ENCODE data around the gene SLC25A12.

SLC25A12 gene

DNA sequence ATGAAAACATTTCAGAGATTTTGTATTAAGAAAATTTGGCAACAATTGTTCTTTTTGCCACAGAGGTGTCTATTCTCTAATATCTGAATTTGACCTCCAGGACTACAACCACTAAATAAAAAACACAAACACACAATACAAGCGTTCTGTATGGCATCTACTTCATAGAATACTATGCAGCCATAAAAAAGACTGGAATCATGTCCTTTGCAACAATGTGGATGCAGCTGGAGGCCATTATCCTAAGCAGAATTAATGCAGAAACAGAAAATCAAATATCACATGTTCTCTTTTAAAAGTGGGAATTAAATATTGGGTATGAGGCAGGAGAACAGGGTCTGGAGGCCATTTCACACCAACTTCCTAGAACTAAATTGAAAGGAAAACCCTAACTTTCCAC lies 19.5 kb downstream of the SLC25A12 start:
- no peak for ATAC-seq
- H3K4me3 Mint-ChIP-seq, result no peak overlapping the region
- DNase-seq, result no peak
- peaks cover 20% of the 10 kb centered on the region for H3K4me1 Mint-ChIP-seq
- no peaks in the 10 kb centered on the region for H3K27me3 Mint-ChIP-seq
- H3K9me3 Mint-ChIP-seq, result peaks cover 4% of the 10 kb centered on the region
- no peak overlapping the region for H3K27ac Mint-ChIP-seq
- peaks cover 32% of the 10 kb centered on the region for H3K36me3 Mint-ChIP-seq (ENCODE audit: low read depth)

DNA sequence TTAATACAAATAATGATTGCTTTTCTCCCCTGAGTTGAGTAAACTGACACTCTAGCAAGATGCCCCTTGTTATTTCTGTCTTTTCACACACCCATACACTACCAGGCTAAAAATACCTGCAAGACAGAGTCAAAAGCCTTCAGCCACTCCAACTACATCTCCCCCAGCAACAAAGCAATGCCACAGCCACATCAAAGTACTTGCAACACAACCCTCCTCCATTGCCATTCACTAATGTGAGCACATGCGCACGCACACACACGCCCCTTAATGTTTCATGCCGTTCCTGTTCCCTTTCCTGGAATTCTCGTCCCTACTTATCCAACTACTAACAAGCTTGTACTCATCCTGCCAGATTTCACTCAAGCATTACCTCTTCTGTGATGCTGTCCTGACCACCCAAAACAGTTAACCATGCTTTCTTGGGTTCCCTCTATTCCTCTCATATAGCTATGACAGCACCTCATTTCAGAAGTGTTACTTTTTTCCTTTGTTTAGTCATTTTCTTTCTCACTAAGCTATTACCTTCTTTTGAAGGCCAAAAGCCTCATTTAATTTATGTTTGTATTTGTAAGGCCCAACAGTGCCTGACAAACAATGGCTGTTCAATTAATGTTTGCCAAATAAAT lies 29.6 kb downstream of the SLC25A12 start:
- H3K4me1 Mint-ChIP-seq, result peaks cover 5% of the 10 kb centered on the region
- no peak overlapping the region for H3K4me3 Mint-ChIP-seq
- H3K27me3 Mint-ChIP-seq, result no peaks in the 10 kb centered on the region
- H3K9me3 Mint-ChIP-seq, result no peaks in the 10 kb centered on the region
- no peak overlapping the region for H3K27ac Mint-ChIP-seq
- ATAC-seq (no peak), DNase-seq (no peak)
- peaks cover 17% of the 10 kb centered on the region for H3K36me3 Mint-ChIP-seq (ENCODE audit: low read depth)

DNA sequence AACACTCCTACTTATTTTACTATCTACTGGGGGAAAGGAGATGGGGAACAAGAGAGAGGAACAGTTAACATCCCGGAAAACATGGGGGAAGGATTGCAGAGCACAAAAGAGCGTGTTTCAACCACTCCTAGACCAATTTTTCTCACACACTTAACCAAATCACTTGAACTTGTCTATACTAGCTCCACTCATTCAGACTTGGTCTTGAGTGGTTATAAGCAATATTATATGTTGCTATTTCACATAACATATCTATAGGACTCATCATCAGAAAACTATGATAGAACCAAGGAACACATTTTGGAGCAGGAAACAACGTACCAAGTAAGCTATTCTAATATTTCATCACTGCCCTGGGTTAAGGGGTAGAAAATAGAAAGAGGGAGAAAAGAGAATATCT lies 31.5 kb downstream of the SLC25A12 start:
- Mint-ChIP-seq H3K4me3 (no peak overlapping the region), H3K9me3 (no peaks in the 10 kb centered on the region), H3K4me1 (peaks cover 5% of the 10 kb centered on the region), H3K27me3 (no peaks in the 10 kb centered on the region), H3K36me3 (ENCODE audit: low read depth) (peaks cover 9% of the 10 kb centered on the region), H3K27ac (no peak overlapping the region)
- DNase-seq (no peak), ATAC-seq (no peak)

DNA sequence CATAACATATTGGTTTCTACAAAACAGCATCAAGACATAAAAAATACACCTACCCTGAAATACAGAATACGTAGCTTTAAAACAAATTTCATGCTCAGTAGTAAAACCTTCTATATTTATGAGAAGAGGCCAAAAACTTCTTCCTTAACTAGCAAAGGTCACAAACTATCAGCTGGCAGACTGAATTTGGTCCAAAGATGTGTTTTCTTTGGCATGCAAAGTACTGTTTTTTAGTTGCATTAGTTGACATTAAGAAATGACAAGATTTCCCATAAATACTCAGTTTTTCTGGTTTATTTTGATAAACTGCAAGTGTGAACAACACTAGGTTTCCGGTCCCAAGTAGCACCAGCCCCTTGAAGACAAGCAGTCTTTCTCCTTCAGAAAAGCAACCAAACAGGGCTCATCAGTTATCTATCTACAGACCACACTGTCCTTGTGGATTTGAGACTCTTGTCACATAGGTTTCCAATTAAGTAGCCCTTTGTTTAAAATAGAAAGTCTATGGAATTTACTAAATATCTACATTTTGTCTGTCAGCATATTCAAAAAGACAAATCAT lies 35.6 kb downstream of the SLC25A12 start:
- Mint-ChIP-seq H3K9me3 (no peaks in the 10 kb centered on the region), H3K27me3 (no peaks in the 10 kb centered on the region), H3K27ac (no peak overlapping the region), H3K4me1 (no peaks in the 10 kb centered on the region), H3K4me3 (no peak overlapping the region), H3K36me3 (ENCODE audit: low read depth) (peaks cover 20% of the 10 kb centered on the region)
- DNase-seq (no peak), ATAC-seq (no peak)

DNA sequence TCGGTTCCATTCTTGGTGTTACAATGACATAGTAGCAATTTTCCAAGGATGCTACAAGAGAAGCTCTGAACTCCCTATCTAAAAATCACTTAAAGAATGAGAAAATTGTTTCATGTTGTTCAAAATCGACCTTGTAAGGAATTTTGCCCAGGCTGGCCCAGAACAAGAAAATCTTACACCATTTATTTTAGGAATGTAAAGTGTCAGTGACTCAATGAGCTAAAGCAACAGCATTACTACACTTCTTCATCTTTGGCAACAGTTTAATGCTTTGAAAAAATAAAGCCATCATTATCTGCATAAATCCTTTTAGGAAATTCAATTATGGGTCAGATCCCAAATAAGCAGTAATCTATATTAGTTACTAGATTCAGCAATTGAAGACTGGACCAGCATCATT lies 38.6 kb downstream of the SLC25A12 start:
- DNase-seq (no peak), ATAC-seq (no peak)
- Mint-ChIP-seq H3K4me3 (no peak overlapping the region), H3K27ac (no peak overlapping the region), H3K9me3 (no peaks in the 10 kb centered on the region), H3K36me3 (ENCODE audit: low read depth) (peaks cover 26% of the 10 kb centered on the region), H3K4me1 (no peaks in the 10 kb centered on the region), H3K27me3 (no peaks in the 10 kb centered on the region)

DNA sequence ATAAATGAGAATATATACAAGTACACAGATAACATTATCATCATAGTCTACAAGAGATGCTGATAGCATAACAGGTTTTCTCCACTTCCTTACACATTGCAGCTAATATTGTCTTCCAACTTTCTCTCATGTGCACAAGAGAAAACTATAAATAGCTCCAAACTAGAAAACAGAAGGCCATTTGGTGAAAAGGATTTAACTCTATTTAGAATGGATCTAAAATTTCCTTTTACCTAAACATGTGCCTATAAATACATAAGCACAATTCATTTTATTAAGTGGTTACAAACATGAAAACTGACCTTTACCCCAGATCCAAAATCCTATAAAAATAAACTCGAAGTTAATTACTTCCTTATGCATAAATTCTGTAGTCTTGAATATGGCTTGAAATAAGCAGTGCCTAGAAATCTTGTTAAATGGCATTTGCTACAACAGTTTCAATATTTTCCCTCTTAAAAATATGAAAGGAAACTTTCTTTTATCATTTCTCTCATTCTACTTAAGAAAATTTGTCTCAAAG lies 41.6 kb downstream of the SLC25A12 start:
- no peak overlapping the region for H3K27ac Mint-ChIP-seq
- ATAC-seq (no peak), DNase-seq (no peak)
- H3K27me3 Mint-ChIP-seq, result no peaks in the 10 kb centered on the region
- H3K4me3 Mint-ChIP-seq, result no peak overlapping the region
- no peaks in the 10 kb centered on the region for H3K9me3 Mint-ChIP-seq
- H3K36me3 Mint-ChIP-seq (ENCODE audit: low read depth), result peaks cover 27% of the 10 kb centered on the region
- no peaks in the 10 kb centered on the region for H3K4me1 Mint-ChIP-seq

DNA sequence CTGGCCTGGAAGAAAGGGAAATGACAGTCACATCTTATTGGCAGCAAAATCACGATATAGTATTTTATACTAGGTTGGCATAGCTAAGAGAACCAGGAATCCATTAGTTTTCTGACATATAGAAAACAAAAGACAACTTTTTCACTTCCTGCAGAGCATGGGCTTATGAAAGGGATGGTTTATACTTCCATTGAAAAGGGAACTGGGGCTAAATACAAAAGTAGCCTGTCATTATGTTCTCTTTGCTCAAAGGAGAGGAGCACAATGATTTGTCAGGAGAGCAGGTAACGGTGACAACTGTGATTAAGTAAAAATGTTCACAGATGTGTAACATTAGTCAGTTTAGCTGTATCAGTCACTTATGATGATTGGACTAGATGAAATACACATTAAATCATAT lies 46.4 kb downstream of the SLC25A12 start:
- no peak for ATAC-seq
- H3K27ac Mint-ChIP-seq, result no peak overlapping the region

DNA sequence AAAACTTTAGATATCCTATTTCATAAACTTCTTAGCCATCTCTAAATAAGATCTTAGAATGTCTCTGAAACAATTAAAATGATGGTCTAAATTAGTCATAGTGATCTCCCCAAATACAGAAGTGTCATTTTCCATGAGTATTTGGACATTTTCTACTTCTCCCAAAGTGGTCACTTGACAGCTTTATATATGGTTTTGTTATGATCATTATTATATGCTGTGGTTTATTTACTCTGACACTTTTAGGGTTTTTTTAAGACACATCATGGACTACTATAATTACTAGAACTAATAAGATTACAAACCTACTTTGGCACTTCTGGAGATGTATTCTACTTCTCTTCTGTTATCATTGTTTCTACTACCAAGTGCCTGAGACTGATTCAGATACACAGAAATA lies 47.1 kb downstream of the SLC25A12 start:
- H3K9me3 Mint-ChIP-seq, result no peaks in the 10 kb centered on the region
- H3K36me3 Mint-ChIP-seq (ENCODE audit: low read depth), result peaks cover 19% of the 10 kb centered on the region
- H3K4me1 Mint-ChIP-seq, result no peaks in the 10 kb centered on the region
- no peak for DNase-seq
- no peak overlapping the region for H3K4me3 Mint-ChIP-seq
- H3K27ac Mint-ChIP-seq, result no peak overlapping the region
- H3K27me3 Mint-ChIP-seq, result no peaks in the 10 kb centered on the region
- no peak for ATAC-seq

More for the DNA sequence above, 46.4 kb downstream of the SLC25A12 start:
- Mint-ChIP-seq H3K4me1 (no peaks in the 10 kb centered on the region), H3K36me3 (ENCODE audit: low read depth) (peaks cover 20% of the 10 kb centered on the region), H3K9me3 (no peaks in the 10 kb centered on the region), H3K27me3 (no peaks in the 10 kb centered on the region), H3K4me3 (no peak overlapping the region)
- no peak for DNase-seq

DNA sequence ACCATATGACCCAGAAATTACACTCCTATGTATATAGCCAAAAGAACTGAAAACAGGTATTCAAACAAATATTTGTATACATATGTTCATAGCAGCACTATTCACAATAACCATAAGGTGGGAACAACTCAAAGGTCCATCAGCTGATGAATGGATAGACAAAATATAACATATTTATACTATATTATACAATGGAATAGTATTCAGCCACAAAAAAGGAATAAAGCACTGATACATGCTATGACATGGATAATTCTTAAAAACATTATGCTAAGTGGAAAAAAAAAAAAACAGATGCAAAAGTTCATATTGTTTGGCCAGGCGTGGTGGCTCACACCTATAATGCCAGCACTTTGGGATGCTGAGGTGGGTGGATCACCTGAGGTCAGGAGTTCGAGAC lies 52.0 kb downstream of the SLC25A12 start:
- no peak overlapping the region for H3K4me3 Mint-ChIP-seq

DNA sequence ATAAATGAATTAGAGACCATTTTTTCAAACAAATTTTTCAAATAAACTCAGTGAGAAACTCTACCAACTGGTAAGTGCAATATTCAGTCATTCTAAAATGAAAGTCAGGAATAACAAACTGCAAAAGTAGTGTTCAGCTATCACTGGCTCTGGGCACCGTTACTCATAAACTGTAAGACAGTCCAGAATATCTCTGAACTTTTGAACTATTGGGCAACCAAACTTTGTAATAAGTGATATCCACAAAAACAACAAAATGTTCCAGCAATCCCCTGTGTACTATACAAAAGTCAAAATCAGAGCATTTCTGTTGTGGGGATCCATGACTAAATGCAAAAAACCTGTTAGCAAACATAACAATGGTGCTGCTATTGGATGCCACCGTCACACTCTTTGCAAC lies 56.3 kb downstream of the SLC25A12 start:
- ATAC-seq, result no peak

More for the DNA sequence above, 52.0 kb downstream of the SLC25A12 start:
- H3K27me3 Mint-ChIP-seq, result no peaks in the 10 kb centered on the region
- no peaks in the 10 kb centered on the region for H3K9me3 Mint-ChIP-seq
- H3K27ac Mint-ChIP-seq, result no peak overlapping the region
- DNase-seq, result no peak
- ATAC-seq, result no peak
- H3K4me1 Mint-ChIP-seq, result no peaks in the 10 kb centered on the region
- H3K36me3 Mint-ChIP-seq (ENCODE audit: low read depth), result peaks cover 37% of the 10 kb centered on the region

DNA sequence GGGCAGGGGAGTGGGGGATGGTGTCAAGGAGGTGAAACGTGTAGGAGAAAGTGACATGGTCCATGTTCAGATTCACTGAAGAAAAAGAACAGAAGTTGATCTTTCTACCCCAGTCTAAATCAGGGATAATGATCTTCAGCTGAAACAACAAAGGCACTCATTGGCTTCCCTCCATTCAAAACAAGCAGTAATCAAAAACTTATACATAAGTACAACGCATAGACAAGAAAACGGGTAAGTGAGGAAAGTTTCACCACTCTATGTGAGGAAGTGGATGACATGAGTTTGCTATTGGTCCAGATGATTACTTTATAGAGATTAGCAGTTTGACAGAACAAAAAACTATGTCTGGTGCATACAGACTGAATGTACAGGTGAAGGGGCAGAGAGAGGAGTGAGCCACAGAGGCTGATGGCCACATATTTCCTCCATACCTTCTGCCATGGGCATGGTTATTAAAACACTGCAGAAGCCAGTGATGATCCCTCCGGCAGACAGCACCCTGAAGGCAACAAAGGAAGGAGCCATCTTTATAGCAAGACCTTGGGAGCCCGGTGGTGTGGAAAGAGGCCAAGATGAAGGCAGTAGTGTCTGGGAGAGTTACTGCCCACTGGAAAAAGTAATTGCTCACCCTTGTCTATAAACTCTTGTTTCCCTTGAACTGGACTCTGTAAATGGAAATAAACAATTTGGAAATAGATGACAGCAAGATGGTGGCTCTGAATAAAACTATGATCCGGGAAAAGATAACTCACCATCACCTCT lies 57.7 kb downstream of the SLC25A12 start:
- ATAC-seq, result no peak
- H3K4me3 Mint-ChIP-seq, result no peak overlapping the region
- no peaks in the 10 kb centered on the region for H3K4me1 Mint-ChIP-seq
- no peak for DNase-seq
- H3K36me3 Mint-ChIP-seq (ENCODE audit: low read depth), result peaks cover 66% of the 10 kb centered on the region
- peak overlapping the region; percentile 12 for H3K27ac Mint-ChIP-seq
- H3K9me3 Mint-ChIP-seq, result peaks cover 5% of the 10 kb centered on the region
- no peaks in the 10 kb centered on the region for H3K27me3 Mint-ChIP-seq

More for the DNA sequence above, 56.3 kb downstream of the SLC25A12 start:
- Mint-ChIP-seq H3K4me1 (no peaks in the 10 kb centered on the region), H3K27me3 (no peaks in the 10 kb centered on the region), H3K9me3 (no peaks in the 10 kb centered on the region), H3K27ac (no peak overlapping the region), H3K4me3 (no peak overlapping the region), H3K36me3 (ENCODE audit: low read depth) (peaks cover 62% of the 10 kb centered on the region)
- DNase-seq, result no peak

DNA sequence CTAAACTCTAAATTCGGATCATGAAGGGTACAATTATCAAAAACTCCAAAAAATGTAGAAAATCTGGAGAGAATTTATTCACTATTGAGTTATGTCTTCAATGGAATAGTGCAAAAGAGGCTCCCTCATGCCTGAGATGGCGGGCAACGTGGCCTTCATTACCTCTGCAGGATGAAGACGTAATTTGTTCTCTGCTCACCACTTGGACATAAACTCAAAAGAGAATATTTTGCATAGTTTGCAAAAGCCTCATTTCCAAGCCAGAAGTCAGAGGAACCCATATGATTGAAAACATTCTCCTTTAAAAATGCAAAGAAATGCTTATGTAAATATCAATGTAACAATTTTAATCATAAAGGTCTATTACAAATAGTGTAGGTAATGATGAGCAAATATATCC lies 58.7 kb downstream of the SLC25A12 start:
- DNase-seq, result no peak
- H3K9me3 Mint-ChIP-seq, result peaks cover 9% of the 10 kb centered on the region
- H3K36me3 Mint-ChIP-seq (ENCODE audit: low read depth), result peaks cover 67% of the 10 kb centered on the region
- H3K4me1 Mint-ChIP-seq, result no peaks in the 10 kb centered on the region
- ATAC-seq, result no peak
- H3K27me3 Mint-ChIP-seq, result no peaks in the 10 kb centered on the region
- no peak overlapping the region for H3K27ac Mint-ChIP-seq
- H3K4me3 Mint-ChIP-seq, result no peak overlapping the region

DNA sequence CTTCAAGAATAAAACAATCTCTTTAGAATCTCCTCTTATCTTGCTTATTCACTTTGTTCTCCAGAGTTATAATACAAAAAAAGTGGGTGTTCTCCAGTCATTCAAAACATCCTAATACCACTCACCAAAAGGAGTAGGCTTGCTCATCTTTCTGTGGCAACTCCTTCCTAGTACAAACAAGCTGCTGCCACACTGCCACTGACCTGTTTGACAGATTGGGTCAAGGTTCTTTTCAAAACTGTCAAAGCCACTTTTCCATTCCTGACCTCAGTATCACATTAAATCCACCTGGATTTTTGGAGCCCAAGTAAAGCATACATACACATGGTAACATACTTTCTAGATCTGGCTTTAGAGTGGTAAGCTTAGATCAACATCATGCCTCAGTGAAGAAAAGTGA lies 59.8 kb downstream of the SLC25A12 start:
- Mint-ChIP-seq H3K4me3 (no peak overlapping the region), H3K4me1 (no peaks in the 10 kb centered on the region), H3K27me3 (no peaks in the 10 kb centered on the region), H3K9me3 (peaks cover 9% of the 10 kb centered on the region), H3K27ac (no peak overlapping the region), H3K36me3 (ENCODE audit: low read depth) (peaks cover 74% of the 10 kb centered on the region)
- ATAC-seq, result no peak
- DNase-seq, result no peak

DNA sequence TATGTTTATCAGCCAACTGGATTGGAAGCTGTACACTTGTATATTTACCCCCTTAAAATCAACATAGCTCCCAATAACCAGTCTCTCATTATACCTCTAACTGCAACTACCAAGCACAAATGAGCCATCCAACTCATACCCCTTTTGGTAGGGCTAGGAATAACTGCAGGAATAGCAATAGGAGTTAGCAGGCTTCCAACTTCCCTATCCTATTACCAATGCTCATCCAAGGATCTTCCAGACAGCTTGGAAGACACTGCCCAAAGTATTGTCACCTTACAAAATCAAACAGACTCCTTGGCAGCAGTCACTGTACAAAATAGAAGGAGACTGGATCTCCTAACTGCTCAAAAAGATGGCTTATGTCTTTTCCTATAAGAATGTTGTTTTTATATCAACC lies 61.6 kb downstream of the SLC25A12 start:
- Mint-ChIP-seq H3K27ac (no peak overlapping the region), H3K4me1 (no peaks in the 10 kb centered on the region), H3K36me3 (ENCODE audit: low read depth) (peaks cover 79% of the 10 kb centered on the region), H3K9me3 (peaks cover 9% of the 10 kb centered on the region), H3K27me3 (no peaks in the 10 kb centered on the region), H3K4me3 (no peak overlapping the region)
- no peak for ATAC-seq
- no peak for DNase-seq

DNA sequence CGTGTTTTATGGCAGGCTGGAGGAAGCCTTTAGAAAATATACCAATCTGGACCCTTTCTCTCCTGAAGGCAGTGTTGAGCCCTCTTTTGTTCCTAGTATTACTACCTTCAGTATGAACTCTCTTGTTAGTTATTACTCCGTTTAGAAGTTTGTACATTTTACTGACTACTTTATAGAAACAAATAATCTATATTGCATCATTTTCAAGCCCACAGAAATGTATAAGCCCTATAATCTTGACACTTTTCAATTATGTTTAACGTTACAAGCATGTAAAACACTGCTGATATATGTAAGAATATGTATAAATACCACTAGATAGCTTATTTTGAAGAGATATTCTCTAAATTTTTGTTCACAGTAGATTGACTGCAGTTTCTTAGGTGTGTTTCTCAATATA lies 64.0 kb downstream of the SLC25A12 start:
- Mint-ChIP-seq H3K27ac (no peak overlapping the region), H3K4me1 (no peaks in the 10 kb centered on the region), H3K36me3 (ENCODE audit: low read depth) (peaks cover 74% of the 10 kb centered on the region), H3K4me3 (no peak overlapping the region), H3K27me3 (no peaks in the 10 kb centered on the region), H3K9me3 (peaks cover 9% of the 10 kb centered on the region)
- no peak for DNase-seq
- ATAC-seq, result no peak
